GM21526 (cell line): ENCODE results near the gene LEP.
"Not testable (repeated sequence)": the region's sequence is repeated elsewhere in the genome, so short reads cannot be mapped to it uniquely, and the experiment has no call there.

Source experiments
- ATAC-seq: cut with Tn5 transposase; IDR thresholded peaks from one replicate; pipeline ENCODE4 v1.9.1; 2021; ENCODE audit warnings: moderate library complexity; ENCODE audit not compliant: unreplicated experiment, low FRiP score

The LEP gene

DNA sequence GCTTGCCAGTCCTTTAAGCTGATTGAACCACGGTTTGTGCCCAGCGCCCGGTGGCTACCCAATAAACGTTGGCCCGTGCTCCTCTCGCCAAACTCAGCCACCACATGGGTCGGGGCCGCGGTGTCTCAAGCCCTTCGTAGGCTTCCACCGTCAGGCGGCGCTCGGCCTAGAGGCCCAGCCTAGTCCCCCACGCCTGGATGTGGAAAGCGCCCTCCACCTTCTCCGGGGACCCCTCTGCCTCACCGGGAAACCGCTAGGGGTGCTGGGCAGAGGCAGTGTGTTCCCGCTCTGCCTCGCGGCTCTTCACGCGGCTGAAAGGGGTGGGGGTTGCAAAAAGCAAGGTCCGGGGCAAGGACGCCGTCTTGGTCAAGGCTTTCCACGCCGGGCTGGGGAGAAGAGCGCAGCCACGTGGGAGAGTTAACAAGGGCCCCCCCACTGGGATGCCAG, 29.8 kb downstream of the LEP start:
- no peak for ATAC-seq

DNA sequence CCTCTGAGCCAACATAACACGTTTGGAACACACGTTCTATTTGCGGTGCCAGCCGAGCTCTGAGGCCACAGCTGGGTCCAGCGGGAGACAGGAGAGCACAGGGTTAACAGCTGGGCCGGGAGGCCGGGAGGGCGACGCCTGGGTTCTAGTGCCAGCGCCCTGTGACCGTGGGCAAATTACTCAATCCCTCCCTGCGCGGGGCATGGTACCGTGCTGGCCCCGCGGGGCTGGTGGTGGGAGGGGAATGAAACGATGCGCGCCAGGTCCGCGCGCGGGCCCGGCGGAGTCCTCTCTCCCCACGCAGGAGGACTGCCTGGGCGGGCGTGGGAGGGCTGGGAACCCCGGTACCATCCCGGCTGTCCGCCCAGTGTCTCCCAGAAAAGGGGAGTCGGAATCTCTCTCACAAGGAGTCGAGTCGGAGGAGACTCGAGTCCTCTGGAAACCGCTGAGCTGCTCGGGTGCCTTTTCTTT, 30.4 kb downstream of the LEP start:
- ATAC-seq: no peak

DNA sequence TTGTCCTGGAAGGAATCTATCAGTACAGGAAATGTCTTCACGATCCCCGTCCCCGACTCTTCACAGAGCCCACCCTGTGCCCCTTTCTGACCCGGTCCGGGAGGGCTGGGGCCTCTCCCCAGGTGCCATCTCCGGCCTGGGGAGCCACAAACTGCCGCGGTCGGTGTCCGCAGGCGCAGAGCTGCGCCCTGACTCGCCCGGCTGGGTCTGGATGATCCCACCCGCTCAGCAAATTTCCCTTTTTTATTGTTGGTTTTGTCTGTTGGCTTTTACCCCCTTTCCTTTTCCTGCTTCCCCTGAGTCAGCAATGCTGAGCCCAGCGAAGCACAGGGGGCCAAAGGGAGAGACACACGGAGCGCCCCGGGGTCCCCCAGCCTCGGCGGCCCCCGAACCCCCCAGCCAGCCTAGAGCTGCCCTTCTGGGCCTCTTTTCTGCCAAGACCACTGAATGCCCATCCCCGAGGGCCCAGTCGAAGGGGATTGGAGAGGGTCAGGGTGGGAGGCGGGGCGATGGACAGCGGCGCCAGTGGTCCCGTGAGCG, 30.9 kb downstream of the LEP start:
- no peak for ATAC-seq

DNA sequence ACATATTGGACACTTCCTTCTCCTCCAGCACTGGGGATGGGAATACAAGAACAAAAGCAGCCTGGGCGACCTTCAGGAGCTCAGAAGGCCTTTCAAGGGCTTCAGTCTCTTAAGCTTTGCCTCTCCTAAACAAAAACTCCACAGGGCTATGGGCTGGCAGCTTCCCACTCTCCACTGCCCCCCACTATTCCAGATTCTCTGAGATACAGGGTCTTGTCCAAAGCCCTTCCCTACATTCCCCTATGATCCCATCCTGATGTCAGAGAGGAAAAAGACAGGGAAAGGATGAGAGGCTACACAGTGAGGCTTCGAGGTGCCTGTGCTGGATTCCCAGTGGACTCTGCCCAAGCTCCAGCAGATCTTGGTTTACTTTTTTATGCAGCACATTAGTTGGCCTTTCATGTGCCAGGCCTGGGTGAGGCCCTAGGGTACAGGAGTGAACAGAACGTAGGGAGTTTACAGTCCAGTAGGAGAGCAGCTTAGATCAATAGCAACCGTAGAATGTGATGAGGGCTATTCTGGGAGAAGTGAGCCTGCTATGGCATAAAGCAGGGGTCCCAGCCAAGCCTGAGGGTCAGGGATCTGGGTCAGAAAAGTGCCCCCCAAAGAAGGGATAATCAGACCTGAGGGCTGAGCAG, 33.3 kb downstream of the LEP start:
- ATAC-seq: no peak

DNA sequence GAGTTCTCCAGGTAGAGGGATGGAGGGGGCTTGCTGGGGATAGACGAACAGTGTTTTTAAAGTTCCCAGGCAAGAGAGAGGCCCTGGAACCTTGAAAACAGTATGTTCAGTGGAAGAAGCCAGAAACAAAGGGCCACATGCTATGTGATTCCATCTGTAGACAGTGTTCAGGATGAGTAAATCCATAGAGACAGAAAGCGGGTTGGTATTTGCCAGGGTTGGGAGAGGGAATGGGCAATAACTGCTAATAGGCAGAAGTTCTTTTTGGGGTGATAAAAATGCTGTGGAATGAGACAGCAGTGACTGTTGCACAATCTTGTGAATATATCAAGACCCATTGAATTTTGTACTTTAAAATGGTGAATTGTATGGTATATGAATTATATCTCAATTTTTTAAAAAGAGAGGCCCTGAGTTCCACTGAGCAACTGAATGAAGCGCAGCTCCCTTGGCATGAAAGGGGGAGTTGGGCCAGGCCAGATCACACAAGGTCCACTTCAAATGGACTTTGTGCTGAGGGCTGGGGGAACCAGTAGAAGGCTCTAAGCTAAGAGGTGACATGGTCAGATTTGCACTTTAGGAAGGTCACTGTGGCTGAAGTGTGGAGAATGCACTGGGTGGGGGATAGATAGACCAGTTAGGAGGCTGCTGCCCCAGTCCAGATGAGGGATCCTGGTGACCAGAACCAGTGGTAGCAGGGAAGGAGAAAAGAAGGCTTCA, 34.0 kb downstream of the LEP start:
- no peak for ATAC-seq

DNA sequence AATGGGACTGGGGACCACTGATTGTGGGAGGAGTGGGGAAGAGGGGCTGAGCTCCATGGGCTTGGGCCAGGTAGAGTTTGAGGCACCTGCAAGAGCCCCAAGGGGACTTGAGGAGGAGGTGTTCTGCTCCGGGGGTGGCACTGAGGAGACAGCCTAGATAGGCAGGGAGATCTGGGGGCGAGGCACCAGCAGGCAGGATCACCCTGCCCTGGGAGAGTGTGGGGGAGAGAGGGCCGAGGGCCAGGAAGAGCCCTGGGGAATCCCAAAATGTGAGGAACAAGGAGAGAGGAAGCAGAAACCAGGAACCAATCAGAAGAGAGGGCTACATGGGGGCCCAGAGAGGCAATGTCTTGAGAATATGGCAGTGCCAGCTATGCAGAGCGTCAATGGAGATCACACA, 34.6 kb downstream of the LEP start:
- no peak for ATAC-seq

DNA sequence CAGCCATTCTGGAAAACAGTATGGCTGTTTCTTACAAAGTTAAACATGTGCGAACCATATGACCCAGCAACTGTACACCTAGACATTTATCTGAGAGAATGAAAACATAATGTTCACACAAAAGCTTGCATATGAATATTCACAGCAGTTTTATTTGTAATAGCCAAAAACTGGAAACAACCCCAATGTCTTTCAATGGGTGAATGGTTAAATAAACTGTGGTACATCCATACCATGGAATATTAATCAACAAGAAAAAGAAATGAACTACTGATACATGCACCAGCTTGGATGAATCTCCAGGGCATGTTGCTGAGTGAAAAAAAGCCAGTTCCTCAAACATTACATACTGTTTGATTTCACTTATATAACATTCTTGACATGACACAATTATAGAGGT, 37.3 kb downstream of the LEP start:
- no peak for ATAC-seq

DNA sequence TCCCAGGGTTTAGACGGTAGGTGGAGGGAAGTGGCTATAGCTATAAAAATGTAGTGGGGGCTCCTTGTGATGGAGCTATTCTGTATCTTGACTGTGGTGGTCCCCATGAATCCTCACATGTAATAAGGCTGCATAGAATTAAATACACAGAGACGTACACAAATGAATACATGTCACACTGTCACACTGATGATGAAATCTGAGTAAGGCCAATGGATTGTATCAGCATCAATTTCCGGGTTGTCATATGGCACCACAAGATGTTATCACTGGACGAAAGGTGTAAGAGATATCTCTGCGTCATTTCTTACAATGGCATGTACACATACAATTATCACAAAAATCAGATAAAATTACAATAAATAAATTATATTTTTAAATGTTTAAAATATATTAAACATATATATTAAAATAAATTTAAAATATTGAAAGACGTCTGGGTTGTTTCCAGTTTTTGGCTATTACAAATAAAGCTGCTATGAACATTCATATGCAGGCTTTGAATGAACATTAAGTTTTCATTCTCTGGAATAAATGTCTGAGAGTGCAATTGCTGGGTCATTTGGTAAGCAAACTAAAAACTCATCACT, 38.1 kb downstream of the LEP start:
- no peak for ATAC-seq

DNA sequence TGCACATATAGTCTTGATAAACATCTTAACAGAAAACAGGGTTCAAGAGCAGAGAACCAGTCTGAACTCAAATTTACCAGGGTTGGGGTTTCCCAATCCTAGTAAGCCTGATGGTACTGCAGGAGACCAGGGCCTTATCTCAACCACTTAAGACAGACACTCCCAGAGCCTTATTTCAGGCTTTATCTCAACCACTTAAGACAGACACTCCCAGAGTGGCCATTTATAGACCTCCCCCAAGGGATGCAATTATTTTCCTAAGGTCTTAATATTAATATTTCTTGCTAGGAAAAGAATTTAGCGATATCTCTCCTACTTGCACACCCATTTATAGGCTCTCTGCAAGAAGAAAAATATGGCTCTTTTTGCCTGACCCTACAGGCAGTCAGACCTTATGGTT, 39.4 kb downstream of the LEP start:
- not testable (repeated sequence) for ATAC-seq

DNA sequence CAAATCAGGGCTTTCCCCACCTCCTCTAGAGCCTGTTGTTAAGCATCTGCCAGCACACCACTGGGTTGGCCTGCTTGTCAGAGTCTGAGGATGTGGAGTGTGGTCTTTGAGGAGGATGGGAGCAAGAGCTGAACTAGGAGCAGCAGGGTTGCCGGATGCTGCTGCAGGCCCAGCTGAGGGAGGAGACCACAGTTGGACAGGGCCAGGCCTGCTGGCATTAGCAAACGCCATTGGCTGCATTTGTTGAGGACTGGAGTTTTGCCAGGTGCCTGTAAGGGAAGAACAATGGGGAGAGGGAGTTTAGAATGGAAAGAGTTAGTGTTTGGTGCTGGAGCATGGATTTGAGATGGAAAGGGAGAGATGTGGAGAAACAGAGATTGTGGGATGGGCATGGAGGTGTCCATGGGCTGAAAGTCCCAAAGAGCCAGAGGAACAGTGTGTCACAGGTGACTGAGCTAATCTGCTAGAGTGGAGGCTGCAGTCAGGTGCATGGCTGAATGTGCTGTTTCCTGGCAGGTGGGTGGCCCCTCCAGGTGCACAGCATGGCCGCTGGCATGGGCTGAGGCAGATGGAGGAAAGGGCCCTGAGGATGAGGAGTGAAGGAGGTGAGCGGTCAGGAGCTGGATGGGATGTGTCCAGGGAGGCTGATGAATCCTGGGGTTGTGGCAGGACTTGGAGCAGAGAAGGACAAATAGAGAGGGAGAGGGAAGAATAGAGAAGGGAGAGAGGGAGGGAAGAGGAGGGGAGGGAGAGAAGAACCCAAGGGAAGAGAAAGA, 40.7 kb downstream of the LEP start:
- ATAC-seq: no peak

DNA sequence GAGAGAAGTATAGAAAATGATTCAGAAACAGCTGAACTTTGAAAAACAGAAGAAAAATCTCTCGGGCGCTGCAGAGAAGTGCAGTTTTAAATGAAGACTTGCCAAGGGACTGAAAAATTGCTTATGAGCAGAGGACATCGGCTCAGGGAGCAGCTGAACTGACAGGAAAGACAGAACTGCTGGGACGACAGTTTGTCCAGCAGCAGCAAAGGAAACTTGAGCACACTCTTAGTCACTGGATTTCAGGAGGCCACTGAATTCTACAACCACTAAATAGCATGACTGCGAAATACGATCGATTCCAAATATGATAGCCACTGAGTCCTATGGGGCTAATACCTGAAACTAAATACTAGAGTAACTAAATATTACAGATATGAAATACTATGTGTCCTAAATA, 43.0 kb downstream of the LEP start:
- no peak for ATAC-seq

DNA sequence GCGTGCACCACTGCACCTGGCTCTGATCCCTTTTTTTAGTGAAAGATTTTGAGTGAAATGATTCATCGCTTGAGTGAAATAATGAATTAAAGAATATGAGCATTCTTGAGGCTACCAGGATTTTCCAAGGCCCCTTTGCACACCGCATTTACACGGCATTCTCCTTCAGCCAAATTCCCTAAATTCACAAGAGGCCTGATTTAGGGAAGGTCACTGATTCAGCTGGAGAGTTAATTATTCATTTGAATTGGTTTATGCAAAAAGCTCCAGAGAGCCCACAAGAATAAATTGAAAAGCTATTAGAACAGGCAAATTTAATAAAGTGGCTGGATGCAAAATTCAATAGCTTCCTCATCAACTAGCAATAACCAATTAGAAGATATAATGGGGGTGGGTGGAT, 46.5 kb downstream of the LEP start:
- no peak for ATAC-seq

DNA sequence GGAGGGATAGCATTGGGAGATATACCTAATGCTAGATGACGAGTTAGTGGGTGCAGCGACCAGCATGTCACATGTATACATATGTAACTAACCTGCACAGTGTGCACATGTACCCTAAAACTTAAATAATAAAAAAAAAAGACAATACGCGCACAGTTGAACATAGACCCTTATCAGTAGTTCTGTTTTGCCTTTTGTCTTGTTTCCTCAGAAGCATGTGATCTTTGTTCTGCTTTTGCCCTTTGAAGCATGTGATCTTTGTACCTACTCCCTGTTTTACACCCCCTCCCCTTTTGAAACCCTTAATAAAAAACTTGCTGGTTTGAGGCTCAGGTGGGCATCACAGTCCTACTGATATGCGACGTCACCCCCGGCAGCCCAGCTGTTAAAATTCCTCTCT, 56.9 kb downstream of the LEP start:
- ATAC-seq: not testable (repeated sequence)

DNA sequence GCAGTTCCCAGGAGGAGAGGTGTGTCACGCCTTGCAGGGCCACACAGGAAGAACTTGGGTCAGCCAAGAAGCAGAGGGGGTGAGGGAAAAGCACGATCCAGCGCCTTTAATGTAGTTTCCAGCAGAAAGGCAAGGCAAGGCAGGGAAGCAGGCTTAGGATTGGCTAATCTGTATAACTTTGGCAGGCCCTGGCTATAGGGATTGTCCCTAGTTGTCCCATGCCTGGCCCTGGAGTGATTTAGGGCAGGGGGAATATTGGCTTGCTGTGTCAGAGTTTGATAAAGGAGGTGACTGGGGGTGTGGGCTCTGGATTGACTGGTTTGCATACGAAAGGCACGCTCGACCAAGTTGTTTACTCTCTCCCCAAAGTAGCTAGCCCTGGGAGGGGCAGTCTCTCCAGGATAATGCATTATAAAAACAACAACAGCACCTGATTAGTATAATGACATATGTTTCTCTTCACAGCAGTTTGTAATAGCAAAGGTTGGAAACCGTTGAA, 58.1 kb downstream of the LEP start:
- ATAC-seq: no peak

DNA sequence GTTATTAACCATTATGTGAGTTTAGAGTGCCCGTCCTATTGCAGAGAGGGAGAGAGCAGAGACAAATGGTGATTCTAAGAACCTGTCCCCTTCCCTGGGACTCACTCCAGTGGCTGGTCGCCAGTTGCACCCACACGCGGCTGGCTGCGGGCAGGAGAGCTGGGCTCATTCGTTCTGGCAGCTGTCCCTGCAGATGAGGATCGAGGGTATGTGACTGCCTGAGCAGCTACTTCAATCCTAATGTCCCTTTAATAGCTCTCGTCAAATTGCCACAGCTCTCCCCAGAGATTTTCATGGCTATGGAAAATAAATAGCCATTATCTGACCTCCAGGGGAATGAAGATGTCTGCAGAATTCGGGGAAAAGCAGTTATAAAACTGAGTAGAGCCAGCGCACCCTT, 61.1 kb downstream of the LEP start:
- ATAC-seq: no peak

DNA sequence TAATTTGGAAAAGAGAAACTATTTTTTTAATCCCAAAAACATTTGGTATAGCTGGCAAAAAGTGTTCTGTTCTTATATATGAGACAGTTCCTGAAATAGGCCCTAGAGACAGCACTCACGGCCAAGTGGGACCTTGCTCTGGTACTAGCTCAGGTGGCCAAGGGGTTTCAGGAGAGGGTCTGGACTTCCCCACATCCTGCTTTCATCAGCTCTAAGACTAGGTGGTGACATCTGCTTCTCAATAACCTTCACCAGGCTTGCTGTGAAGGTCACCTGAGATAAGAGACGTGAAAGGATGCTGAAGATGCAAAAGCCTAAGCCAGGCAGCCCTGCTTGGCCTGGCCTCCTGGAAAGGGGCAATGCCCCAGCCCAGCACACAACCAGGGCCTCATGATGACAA, 62.1 kb downstream of the LEP start:
- ATAC-seq: no peak

DNA sequence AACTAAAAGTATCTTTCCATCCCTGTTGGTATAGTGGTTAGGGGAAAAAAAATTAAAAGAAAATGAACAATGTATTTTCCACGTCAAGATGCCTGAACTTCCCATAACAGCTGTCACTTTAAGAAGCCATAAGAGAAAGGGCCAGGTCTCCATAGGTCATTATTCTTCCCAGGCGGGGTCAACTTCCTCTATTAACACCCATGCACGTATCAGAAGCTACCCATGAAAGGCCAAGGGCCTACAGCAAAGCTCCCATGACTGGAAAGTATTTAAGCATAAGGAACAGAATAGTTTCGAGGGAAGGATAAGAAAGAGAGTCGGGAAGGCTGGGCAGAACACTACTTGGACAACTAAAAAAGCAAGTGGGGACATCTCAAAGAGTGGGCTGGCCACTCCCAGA, 62.6 kb downstream of the LEP start:
- no peak for ATAC-seq

DNA sequence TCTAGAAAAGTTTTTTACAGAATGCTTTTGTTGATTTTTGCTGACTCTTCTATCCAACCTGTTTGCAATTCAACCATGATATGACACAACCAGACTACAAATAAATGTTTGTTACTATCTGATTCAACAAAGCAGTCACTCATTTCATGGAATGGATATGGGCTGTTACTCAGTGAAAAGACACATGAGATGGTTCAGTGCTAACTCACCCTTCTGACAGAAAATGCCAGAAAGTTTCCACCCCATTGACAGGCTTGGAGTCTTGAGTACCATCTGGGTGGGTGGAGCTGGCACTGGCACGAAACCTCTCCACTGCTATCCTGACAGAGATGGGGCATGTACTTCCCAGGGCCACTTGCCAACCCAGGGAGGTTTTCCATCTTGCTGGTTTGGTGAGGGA, 63.1 kb downstream of the LEP start:
- ATAC-seq: no peak

DNA sequence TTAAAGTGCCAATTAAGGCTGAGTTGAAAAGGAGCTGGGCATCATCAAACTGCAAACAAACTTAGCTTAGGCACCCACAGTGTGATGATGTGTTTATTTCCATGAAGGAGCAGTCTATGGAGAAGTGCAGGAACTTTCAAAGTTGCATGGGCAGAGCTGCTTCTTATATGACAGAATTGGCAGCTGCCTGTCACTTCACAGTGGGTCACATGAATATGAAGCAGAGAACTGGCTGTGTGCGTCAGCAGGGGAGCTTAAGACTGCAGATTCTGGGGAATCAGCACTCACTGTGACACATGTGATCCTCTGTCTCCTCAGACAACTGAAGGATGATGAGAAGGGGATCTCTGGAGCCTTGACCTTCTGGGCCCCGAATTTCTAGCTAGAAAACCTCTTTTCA, 66.0 kb downstream of the LEP start:
- no peak for ATAC-seq
